Measurements from ENCODE around the gene FOXJ3.

Gene FOXJ3

DNA sequence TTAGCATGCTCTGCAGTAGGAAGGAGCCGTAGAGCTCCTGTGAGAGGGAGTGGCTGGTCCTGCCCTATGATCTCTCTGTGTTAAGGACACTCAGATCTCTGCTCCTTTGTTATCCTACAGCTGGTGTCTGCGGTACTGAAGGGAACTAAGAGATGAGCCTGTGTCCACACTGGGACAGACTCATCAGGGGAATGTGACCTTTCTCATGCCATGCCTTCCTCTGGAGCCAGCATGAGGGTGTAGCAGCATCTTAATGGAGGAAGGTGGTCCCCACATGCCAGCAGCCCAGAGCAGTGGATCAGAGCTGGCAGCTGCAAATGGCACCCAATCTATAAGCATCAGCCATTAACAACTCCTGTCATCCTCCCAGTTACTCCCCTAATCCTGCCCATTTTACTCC is 206.5 kb downstream of the FOXJ3 start:
- TF ChIP-seq, protein P1, sequence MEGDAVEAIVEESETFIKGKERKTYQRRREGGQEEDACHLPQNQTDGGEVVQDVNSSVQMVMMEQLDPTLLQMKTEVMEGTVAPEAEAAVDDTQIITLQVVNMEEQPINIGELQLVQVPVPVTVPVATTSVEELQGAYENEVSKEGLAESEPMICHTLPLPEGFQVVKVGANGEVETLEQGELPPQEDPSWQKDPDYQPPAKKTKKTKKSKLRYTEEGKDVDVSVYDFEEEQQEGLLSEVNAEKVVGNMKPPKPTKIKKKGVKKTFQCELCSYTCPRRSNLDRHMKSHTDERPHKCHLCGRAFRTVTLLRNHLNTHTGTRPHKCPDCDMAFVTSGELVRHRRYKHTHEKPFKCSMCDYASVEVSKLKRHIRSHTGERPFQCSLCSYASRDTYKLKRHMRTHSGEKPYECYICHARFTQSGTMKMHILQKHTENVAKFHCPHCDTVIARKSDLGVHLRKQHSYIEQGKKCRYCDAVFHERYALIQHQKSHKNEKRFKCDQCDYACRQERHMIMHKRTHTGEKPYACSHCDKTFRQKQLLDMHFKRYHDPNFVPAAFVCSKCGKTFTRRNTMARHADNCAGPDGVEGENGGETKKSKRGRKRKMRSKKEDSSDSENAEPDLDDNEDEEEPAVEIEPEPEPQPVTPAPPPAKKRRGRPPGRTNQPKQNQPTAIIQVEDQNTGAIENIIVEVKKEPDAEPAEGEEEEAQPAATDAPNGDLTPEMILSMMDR (IDR thresholded peaks at IDR 0.05; ENCODE audit: unreplicated experiment in 3 of 3): no peak
- no peaks in the 10 kb centered on the region for H3K4me1 Mint-ChIP-seq
- no peak overlapping the region for H3K27ac Mint-ChIP-seq
- H3K9me3 Mint-ChIP-seq: peaks cover 5% of the 10 kb centered on the region
- peaks cover 16% of the 10 kb centered on the region for H3K27me3 Mint-ChIP-seq (ENCODE audit: low read depth)
- no peaks in the 10 kb centered on the region for H3K36me3 Mint-ChIP-seq (ENCODE audit: low read depth)
- H3K4me3 Mint-ChIP-seq: no peak overlapping the region

DNA sequence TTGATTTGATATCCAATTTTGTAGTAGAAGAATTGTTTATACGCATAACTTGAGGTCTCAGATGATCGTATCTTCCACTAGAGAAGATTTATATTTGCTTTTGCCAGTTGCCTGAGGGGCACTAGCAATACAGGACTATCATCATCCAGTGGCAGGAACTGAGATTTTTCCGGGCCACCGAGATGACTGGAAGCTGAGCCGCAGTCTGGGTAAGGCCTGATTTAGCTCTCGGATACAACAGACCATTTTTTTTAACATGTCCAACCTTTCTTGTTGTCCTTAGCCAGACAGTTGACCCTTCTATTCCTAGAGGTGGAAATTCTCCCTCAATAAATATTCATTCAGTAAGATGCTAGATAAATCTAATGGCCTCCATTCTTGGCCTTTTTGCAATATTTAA is 207.3 kb downstream of the FOXJ3 start:
- Mint-ChIP-seq H3K36me3 (ENCODE audit: low read depth) (no peaks in the 10 kb centered on the region), H3K27me3 (ENCODE audit: low read depth) (peaks cover 16% of the 10 kb centered on the region), H3K4me3 (no peak overlapping the region), H3K27ac (no peak overlapping the region), H3K9me3 (peaks cover 6% of the 10 kb centered on the region), H3K4me1 (no peaks in the 10 kb centered on the region)
- TF ChIP-seq, protein P1 (IDR thresholded peaks at IDR 0.05; ENCODE audit: unreplicated experiment in 3 of 3): no peak

All from nephron (organoid).